Calu3 (cell line): Measurements from ENCODE around the gene QKI. TPM values are rescaled to one million over a fixed set of nuclear protein-coding genes. Genes with fewer than 3 reads are reported as not detected.
A peak's percentile ranks its signal among the peaks of the same experiment; 100 is the strongest.

Source experiments
- BruUV-seq: library from RNA; stranded (reverse); fragments of 400-500 nt; replicated peaks from 2 replicates; lab custom pipeline; 2021; lab: Mats Ljungman, UMichigan
- CTCF ChIA-PET: fragments of 300-600 bp; sonication (Branson Sonifier 250); formaldehyde crosslinking; loops from one replicate; lab custom pipeline; 2022; ENCODE audit warnings: antibody characterized with exemption; lab: Charles Lee
- DNase-seq: peaks from one replicate; pipeline ENCODE4 v3.0.0; 2022
- H3K27ac Mint-ChIP-seq: one replicate; pipeline ENCODE4 v1.8.0; 2022; ENCODE audit warnings: mixed read lengths; ENCODE audit not compliant: unreplicated experiment
- H3K27me3 Mint-ChIP-seq: one replicate; pipeline ENCODE4 v1.8.0; 2022; ENCODE audit warnings: mixed read lengths; ENCODE audit not compliant: unreplicated experiment
- H3K36me3 Mint-ChIP-seq: one replicate; pipeline ENCODE4 v1.8.0; 2022; ENCODE audit warnings: mild to moderate bottlenecking, moderate library complexity, mixed read lengths; ENCODE audit not compliant: insufficient read depth, unreplicated experiment
- H3K4me1 Mint-ChIP-seq: one replicate; pipeline ENCODE4 v1.8.0; 2022; ENCODE audit warnings: mild to moderate bottlenecking, low read depth, mixed read lengths; ENCODE audit not compliant: unreplicated experiment
- H3K4me3 Mint-ChIP-seq: one replicate; pipeline ENCODE4 v1.8.0; 2022; ENCODE audit warnings: mild to moderate bottlenecking, low read depth, moderate library complexity, mixed read lengths; ENCODE audit not compliant: unreplicated experiment
- H3K9me3 Mint-ChIP-seq: one replicate; pipeline ENCODE4 v1.8.0; 2022; ENCODE audit warnings: low read depth, mixed read lengths; ENCODE audit not compliant: unreplicated experiment
- intact Hi-C: fragments of 100-400 bp; cut with micrococcal nuclease; formaldehyde crosslinking; loops from one replicate; pipeline ENCODE4 v1.10.0; 2022; ENCODE audit not compliant: unreplicated experiment
- total RNA-seq: library from RNA; stranded (reverse); gene quantifications from 2 replicates; pipeline ENCODE4 v1.2.3, GENCODE V29; 2022
- TF ChIP-seq, protein P1 (sequence below): fragments of 200-600 bp; IDR thresholded peaks from one replicate; pipeline ENCODE4 v1.8.0; 2022; ENCODE audit warnings: antibody characterized with exemption; ENCODE audit not compliant: unreplicated experiment

QKI gene
- total RNA-seq, 1 experiment from 2014 or later: 131 TPM

DNA sequence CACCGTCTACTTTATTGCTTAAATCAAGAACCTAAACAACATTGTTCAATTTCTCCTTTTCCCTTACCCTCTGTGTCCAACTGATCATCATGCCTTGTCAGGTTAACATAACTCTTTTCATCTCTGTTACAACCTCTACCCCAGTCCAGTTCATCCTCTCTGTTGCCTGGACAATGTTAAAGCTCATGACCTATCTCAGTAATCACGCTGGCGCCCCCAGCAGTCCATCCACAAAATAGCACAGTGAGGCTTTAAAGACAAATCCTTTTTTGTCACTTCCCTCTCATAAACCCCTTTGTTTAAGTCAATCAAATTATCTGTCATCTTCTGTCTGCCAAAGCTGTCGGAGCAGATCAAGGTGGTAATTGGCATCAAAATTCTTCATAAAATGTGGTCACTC, 140.1 kb downstream of the QKI start:
- BruUV-seq: no TSS peak
- Mint-ChIP-seq H3K4me1 (peaks cover 8% of the 10 kb centered on the region), H3K36me3 (peaks cover 24% of the 10 kb centered on the region), H3K4me3 (no peak overlapping the region), H3K27ac (peak overlapping the region; percentile 37), H3K9me3 (no peaks in the 10 kb centered on the region), H3K27me3 (no peaks in the 10 kb centered on the region)
- TF ChIP-seq, protein P1, sequence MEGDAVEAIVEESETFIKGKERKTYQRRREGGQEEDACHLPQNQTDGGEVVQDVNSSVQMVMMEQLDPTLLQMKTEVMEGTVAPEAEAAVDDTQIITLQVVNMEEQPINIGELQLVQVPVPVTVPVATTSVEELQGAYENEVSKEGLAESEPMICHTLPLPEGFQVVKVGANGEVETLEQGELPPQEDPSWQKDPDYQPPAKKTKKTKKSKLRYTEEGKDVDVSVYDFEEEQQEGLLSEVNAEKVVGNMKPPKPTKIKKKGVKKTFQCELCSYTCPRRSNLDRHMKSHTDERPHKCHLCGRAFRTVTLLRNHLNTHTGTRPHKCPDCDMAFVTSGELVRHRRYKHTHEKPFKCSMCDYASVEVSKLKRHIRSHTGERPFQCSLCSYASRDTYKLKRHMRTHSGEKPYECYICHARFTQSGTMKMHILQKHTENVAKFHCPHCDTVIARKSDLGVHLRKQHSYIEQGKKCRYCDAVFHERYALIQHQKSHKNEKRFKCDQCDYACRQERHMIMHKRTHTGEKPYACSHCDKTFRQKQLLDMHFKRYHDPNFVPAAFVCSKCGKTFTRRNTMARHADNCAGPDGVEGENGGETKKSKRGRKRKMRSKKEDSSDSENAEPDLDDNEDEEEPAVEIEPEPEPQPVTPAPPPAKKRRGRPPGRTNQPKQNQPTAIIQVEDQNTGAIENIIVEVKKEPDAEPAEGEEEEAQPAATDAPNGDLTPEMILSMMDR: peak; percentile 41
- DNase-seq: peak; percentile 59
- CTCF ChIA-PET: interaction anchor here (0.6 to 1.0 kb wide), 2 partner anchors 12 to 135 kb away, joined by 3 read pairs; no protein-coding TSS in a partner anchor
- intact Hi-C loops: no loop called here

DNA sequence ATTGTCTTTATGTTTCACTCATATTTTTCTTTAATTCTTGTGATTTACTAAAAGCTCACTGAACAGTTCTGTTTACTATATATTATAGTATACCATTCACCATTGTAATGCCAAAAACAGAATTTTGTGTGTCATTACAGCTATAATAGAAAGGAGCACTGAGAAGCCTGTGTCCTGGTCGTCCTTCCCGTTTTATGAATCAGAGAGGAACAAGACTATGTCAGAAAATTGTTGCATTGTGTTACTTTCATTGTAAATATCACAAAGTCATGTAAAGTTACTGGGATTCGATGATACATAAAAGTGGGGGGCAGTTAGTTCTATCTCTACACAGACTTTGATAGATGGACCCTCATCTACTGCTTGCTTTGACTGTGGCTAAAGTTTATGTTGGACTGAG, 145.1 kb downstream of the QKI start:
- Mint-ChIP-seq H3K9me3 (no peaks in the 10 kb centered on the region), H3K4me1 (peaks cover 14% of the 10 kb centered on the region), H3K36me3 (peaks cover 31% of the 10 kb centered on the region), H3K4me3 (no peak overlapping the region), H3K27ac (no peak overlapping the region), H3K27me3 (no peaks in the 10 kb centered on the region)
- no TSS peak for BruUV-seq
- DNase-seq: no peak
- intact Hi-C loops: no loop called here
- TF ChIP-seq, protein P1: no peak
- CTCF ChIA-PET: no interaction called here

DNA sequence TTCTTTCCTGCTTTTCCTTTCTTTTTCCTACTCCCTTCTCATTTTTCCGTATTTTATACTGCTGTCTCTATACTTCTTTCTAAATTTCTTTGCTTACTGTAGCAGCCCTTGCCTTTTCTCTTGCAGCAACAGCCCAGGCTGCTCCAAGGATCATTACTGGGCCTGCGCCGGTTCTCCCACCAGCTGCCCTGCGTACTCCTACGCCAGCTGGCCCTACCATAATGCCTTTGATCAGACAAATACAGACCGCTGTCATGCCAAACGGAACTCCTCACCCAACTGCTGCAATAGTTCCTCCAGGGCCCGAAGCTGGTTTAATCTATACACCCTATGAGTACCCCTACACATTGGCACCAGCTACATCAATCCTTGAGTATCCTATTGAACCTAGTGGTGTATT, 148.8 kb downstream of the QKI start:
- Mint-ChIP-seq H3K4me3 (no peak overlapping the region), H3K9me3 (no peaks in the 10 kb centered on the region), H3K4me1 (peaks cover 10% of the 10 kb centered on the region), H3K27ac (no peak overlapping the region), H3K36me3 (peaks cover 29% of the 10 kb centered on the region), H3K27me3 (no peaks in the 10 kb centered on the region)
- intact Hi-C loops: no loop called here
- TF ChIP-seq, protein P1: no peak
- CTCF ChIA-PET: no interaction called here
- BruUV-seq: no TSS peak
- DNase-seq: no peak

DNA sequence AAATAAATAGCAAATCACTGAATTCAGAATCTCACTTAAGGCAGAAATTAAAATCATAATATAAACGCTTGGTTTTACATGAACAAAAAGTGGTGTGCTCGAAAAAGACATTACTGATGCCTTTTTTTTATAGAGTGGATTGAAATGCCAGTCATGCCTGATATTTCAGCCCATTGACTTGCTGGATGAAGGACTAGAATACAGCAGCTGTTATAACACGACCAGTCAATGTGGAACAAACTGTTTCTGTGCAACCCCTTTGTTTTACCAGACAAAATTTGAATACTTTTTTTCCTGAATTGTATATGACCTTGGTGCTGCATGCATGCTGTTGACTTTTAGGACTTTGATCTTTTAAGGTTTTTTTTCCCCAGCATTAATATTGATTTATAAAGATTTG, 150.0 kb downstream of the QKI start:
- Mint-ChIP-seq H3K27me3 (no peaks in the 10 kb centered on the region), H3K4me3 (no peak overlapping the region)

More for the DNA sequence above, 150.0 kb downstream of the QKI start:
- Mint-ChIP-seq H3K27ac (no peak overlapping the region), H3K4me1 (peaks cover 10% of the 10 kb centered on the region), H3K36me3 (peaks cover 26% of the 10 kb centered on the region), H3K9me3 (no peaks in the 10 kb centered on the region)
- TF ChIP-seq, protein P1: no peak
- no peak for DNase-seq
- intact Hi-C loops: no loop called here
- BruUV-seq: no TSS peak
- CTCF ChIA-PET: no interaction called here
